Limb (tissue), 2 donors: ENCODE measurements around the gene SEMA4A.
"Not testable (repeated sequence)": the region's sequence is repeated elsewhere in the genome, so short reads cannot be mapped to it uniquely, and the experiment has no call there.

Experiments
- DNase-seq, 2 donors: peaks; one replicate each; pipeline ENCODE4 v3.0.0-alpha.2; 2016; ENCODE audit errors: extremely low spot score in 2 of 2

SEMA4A gene

GRCh38 chr1:156153362-156153761 lies at the start of gene SEMA4A:
SEMA4A (plus strand) TSS chr1:156153585; CDS start chr1:156154579, 994 bp downstream.
- DNase-seq, result no peak

DNA sequence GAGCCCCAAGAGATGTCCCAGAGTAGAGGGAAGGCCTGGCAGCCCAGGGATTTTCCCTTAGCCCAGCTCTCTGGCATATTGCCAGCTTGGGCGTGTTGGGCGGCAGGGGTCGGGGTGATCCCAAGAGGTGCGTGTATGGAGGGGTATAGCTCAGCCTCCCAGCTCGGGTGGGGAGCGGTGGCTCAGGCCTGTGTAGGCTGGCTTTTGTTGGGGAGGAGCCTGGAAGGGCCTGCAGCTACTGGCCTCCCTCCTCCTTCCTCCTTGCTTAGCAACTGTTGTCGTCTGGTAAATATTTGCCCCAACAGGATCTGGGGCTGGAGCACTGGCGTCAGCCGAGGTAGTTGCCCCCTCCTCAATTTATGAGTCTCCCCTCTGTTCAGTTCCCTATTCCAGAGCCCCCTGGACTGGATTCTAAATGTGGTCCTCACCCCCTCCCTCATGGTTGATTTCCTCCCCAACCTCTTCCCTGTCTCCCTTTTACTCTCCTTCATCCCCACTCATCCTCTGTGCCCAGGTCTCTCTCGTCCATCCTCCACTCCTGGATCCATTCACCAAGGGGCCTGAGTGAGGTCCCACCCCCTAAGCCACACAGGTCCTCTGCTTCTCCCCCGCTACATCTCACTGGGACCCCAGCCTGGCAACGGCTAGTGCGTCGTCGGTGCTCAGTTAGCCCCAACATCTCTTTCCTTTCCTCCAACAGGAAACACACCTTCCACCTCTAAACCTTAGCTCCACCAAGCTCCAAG lies 49.1 kb upstream of the SEMA4A start:
- DNase-seq, result peak; percentile 87 to 94

DNA sequence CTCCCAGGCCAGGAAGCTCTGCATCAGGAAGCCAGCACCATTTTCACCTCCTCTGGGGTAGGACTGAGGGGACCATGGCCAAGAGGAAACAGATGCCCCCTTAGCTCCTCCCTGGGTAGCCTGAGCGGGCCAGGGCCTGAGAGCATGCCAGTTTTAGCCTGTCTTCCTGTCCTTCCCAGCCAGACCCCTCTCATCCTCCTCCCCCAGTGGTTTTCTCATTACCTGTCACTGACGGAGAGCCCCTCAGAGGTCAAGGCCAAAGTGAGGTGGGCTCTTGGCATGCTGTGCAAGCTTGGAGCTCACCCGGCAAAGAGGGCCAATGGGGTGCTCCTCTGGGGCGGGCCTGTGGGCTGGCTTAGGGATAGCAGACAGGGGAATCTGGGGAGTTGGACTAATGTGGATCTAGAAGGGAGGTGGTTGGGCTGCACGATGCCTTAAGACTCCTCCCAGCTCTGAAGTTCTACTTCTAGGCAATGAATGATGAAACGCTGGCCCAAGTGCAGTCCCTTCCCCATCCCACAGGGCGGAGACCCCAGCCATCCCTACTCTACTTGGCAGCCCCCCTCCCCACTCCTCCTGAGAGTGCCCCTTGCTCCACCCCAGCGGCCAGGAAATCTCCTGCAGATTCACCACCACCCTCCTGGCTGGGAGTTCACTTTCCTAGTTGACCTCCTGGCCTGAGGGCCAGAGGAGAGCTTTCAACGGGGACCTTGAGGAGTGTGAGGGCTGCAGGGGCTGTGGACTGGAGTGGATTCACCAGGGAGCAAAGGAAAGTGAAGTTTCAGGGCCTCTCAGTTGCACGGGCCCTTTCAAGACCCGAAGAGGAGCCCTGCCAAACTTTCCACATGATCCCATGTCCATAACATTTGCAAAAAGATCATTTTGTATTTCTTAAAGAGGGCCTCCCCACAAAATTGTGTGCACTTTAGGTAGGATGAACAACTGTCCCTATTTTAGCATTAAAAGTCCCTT lies 48.2 kb upstream of the SEMA4A start:
- peak; percentile 66 to 83 for DNase-seq

DNA sequence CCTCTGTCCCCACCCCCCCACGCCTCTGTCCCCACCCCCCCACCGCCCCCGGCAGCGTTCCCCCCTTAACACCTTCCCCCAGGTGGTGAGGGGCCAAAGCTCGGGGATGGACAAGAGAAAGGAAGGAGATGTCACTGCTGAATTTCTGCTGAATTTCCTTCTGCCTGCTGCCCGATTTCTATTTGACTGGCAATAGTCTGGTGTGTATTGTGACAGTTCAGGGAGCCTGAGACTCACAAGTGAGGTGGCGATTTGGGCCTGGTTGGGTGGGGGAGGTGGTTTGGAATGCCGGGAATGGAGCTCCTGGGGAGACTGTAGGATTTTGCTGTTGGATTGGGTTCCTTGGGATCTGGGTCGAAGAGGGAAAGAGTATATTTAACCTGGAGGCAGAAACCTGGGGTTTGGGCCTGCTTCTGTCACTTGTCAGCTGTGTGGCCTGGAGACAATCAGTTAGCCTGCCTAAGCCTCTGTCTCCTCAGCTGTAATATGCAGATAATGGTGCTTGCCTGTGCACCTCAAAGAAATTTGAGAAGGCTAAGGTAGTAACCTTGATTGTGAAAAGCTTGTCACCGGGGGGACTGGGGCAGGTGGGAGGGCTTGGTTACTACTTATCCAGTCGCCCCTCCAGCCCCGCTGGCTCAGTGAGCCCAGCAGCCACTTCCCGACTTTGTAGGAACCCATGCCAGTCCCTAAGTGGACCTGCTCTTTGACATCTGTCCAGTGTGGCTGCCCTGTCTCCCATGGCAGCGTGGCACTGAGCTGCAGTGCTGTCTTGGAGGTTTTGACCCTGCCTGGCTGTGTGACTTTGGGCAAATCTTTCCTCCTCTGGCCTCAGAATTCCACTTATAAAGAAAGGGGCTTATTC lies 46.5 kb upstream of the SEMA4A start:
- no peak for DNase-seq

- DNase-seq, result no peak
Observed at GRCh38 chr1:156108057-156108456, 45.3 kb upstream of the SEMA4A start.

GRCh38 chr1:156108664-156109241 lies 44.6 kb upstream of the SEMA4A start:
- no peak for DNase-seq

DNA sequence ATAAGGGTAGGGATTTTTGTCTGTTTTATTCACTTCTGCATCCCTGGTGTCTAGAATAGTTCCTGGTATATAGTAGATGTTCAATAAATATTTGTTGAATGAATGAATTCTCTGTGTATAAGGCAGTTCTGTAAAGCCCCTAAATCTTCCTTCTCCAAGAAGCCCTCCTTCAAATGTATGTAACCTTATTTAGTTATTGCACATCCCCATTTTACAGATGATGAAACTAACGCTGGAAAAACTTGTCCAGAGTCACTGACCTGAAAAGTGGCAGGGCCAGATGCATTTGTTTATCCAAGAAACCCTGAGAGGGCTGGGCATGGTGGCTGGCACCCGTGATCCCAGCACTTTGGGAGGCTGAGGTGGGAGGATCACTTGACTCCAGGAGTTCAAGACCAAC lies 43.1 kb upstream of the SEMA4A start:
- no peak for DNase-seq

GRCh38 chr1:156111355-156111962 lies 41.9 kb upstream of the SEMA4A start:
- no peak for DNase-seq

GRCh38 chr1:156112276-156113137 lies 40.9 kb upstream of the SEMA4A start:
- DNase-seq, result peak in 1 of 2 donors; percentile 72

- DNase-seq, result peak in 1 of 2 donors; percentile 62
Observed at GRCh38 chr1:156113282-156113950, 40.0 kb upstream of the SEMA4A start.

DNA sequence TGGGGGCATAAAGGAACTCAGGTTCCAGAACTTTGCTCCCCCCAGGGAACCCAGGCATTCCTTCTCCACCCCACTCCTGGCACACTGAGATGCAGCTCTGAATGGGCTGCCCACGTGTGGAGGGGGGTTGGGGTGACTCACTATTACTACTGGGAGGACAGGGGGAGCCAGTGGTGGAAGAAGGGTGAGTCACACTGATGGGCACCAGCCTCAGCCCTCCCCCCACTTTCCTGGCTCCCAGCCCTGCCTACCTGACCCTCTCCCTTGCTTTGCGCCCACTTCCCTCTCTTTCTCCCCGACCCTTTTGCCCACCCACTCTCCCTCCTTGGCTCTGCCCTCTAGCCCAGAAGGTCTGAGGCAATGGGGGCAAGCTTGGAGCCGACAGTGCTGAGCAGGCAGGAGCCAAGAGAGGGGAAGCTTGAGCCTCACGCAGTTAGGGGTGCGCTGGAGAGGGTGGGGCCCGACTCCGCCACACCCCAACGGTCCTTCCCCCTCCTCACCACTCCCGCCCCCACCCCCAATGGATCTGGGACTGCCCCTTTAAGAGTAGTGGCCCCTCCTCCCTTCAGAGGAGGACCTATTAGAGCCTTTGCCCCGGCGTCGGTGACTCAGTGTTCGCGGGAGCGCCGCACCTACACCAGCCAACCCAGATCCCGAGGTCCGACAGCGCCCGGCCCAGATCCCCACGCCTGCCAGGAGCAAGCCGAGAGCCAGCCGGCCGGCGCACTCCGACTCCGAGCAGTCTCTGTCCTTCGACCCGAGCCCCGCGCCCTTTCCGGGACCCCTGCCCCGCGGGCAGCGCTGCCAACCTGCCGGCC lies 39.1 kb upstream of the SEMA4A start, which contains the start of gene LMNA:
Gene LMNA (plus strand): TSS at position 611 of the 818 bp plus-strand sequence. CDS start 208 bp downstream, outside the sequence.
- DNase-seq, result peak; percentile 90 to 92

DNA sequence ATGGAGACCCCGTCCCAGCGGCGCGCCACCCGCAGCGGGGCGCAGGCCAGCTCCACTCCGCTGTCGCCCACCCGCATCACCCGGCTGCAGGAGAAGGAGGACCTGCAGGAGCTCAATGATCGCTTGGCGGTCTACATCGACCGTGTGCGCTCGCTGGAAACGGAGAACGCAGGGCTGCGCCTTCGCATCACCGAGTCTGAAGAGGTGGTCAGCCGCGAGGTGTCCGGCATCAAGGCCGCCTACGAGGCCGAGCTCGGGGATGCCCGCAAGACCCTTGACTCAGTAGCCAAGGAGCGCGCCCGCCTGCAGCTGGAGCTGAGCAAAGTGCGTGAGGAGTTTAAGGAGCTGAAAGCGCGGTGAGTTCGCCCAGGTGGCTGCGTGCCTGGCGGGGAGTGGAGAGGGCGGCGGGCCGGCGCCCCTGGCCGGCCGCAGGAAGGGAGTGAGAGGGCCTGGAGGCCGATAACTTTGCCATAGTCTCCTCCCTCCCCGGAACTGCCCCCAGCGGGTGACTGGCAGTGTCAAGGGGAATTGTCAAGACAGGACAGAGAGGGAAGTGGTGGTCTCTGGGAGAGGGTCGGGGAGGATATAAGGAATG lies 38.4 kb upstream of the SEMA4A start:
- peak in 1 of 2 donors; percentile 68 for DNase-seq

- peak in 1 of 2 donors; percentile 72 for DNase-seq
Observed at GRCh38 chr1:156115514-156116374, 37.6 kb upstream of the SEMA4A start.

DNA sequence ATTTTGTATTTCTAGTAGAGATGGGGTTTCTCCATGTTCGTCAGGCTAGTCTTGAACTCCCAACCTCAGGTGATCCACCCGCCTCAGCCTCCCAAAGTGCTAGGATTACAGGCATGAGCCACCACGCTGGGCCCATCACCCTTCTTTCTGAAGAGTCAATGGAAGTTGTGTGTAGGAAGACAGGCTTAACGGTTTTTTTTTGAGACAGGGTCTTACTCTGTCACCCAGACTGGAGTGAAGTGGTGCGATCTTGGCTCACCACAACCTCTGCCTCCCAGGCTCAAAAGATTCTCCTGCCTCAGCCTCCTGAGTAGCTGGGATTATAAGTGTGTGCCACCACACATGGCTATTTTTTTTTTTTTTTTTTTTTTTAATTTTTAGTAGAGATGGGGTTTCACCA lies 36.7 kb upstream of the SEMA4A start:
- DNase-seq, result not testable (repeated sequence)

- DNase-seq, result no peak
Observed at GRCh38 chr1:156117414-156118176, 35.8 kb upstream of the SEMA4A start.
